H1 (cell line): Measurements from ENCODE around the gene MARCHF9.

Source experiments
- HDAC6 ChIP-seq: IDR thresholded peaks from one replicate; pipeline ENCODE4 v1.7.1; 2012; ENCODE audit warnings: low read depth, mild to moderate bottlenecking, inconsistent platforms, low read length, moderate library complexity
- TF ChIP-seq, protein P1 (sequence below), 3 experiments: IDR thresholded peaks; 1 replicate in 2 of 3; 2 replicates in 1 of 3; pipeline versions ENCODE4 v1.5.1 to v1.6.1; 2011; ENCODE audit warnings: low read length in 3 of 3, mild to moderate bottlenecking in 3 of 3, inconsistent platforms in 2 of 3, low read depth in 1 of 3, moderate library complexity in 1 of 3; ENCODE audit not compliant: insufficient read depth in 1 of 3; ENCODE audit errors: control extremely low read depth in 1 of 3

GRCh38 chr12:57740656-57741412, 14.1 kb upstream of the MARCHF9 start:
- TF ChIP-seq HDAC6: no peak
- TF ChIP-seq, protein P1, sequence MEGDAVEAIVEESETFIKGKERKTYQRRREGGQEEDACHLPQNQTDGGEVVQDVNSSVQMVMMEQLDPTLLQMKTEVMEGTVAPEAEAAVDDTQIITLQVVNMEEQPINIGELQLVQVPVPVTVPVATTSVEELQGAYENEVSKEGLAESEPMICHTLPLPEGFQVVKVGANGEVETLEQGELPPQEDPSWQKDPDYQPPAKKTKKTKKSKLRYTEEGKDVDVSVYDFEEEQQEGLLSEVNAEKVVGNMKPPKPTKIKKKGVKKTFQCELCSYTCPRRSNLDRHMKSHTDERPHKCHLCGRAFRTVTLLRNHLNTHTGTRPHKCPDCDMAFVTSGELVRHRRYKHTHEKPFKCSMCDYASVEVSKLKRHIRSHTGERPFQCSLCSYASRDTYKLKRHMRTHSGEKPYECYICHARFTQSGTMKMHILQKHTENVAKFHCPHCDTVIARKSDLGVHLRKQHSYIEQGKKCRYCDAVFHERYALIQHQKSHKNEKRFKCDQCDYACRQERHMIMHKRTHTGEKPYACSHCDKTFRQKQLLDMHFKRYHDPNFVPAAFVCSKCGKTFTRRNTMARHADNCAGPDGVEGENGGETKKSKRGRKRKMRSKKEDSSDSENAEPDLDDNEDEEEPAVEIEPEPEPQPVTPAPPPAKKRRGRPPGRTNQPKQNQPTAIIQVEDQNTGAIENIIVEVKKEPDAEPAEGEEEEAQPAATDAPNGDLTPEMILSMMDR (IDR thresholded peaks at IDR 0.05; ENCODE audit: control extremely low read depth in 1 of 3, insufficient read depth in 1 of 3, low read depth in 1 of 3, low read length in 3 of 3): no peak
